HT1080 (cell line): ENCODE data around the gene KCNQ5. TPM values are rescaled to one million over a fixed set of nuclear protein-coding genes. Genes with fewer than 3 reads are reported as not detected.
A peak's percentile ranks its signal among the peaks of the same experiment; 100 is the strongest.

Source experiments
- DNase-seq: peaks from one replicate; pipeline ENCODE4 v3.0.0-alpha.2; 2015; ENCODE audit warnings: low read depth
- total RNA-seq: library from RNA; depleted of rRNA; stranded (reverse); fragments of >200 nt; shearing (Covaris generic); gene quantifications from 2 replicates; pipeline ENCODE4 v1.2.3, GENCODE V29; 2014

Gene KCNQ5
- total RNA-seq, 1 experiment from 2014 or later, result 11.3 TPM

DNA sequence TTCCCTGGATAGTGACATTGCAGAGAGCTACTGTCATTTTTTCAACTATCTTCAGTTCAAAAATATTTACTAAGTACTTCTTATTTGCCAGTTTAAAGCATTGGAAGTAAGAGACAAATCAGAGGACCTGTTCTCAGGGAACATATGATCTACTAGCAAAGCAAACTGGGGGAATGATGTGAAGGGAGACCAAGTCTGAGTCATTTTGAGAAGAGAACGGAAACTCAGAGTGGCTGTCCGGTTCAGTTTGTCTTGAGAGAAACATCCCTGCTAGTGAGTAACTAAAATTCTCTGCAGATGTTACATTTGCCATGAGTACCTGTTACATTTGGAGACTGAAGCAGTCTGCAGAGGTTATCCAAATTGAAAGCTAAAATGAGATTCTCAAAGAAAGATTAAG is 118.3 kb downstream of the KCNQ5 start:
- no peak for DNase-seq

- no peak for DNase-seq
Measured at GRCh38 chr6:72741083-72741482, 119.2 kb downstream of the KCNQ5 start.

DNA sequence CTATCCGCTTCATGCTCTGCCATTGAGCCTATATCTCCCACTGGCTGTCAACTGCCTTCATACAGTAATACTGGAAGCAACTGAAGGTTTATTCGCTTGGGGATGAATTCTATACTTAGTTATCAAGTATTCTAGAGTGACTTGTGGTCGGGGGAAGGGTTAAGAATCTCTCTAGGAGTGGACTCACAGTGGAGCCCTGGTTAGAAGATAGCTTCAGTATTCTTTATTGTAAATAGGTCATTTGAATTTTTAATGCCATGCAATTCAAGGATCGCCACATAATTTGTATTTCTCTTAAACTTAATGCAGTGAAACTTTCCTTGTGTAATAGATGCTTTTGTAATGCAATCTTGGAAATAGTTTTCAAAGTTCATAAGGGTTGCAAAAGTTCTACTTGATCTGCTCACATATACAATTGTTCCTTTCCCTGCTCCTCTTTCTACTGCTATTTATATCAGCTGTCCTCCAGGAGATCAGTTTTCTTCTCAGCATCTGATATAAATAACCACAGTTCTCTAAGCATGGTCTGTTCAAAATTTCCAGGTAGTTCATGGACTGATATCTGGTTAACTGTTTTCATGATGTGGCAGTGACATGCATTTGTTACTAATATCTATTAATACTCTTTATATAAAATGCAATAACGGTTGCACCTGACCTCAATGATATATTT is 120.3 kb downstream of the KCNQ5 start:
- no peak for DNase-seq

GRCh38 chr6:72746276-72746675 is 124.4 kb downstream of the KCNQ5 start:
- DNase-seq, result peak; percentile 36

DNA sequence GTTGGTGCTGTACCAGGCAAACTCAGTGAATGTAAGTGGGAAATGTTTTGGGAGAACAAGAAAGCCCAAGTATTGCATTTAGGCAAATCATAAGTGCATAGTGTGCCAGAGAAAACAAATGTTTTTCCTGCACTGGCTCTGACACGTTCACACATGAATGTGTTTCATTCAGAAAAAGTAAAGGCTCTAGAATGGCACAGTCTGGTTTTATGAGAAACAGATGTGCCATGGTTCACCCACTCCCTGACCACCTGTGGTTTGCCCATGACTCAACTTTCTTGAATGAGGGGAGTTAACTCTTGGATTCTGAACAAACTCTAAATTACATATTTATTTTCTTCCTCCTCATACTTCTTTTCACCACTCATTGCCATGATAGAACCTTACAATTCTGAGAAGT is 126.9 kb downstream of the KCNQ5 start:
- DNase-seq, result peak; percentile 93

DNA sequence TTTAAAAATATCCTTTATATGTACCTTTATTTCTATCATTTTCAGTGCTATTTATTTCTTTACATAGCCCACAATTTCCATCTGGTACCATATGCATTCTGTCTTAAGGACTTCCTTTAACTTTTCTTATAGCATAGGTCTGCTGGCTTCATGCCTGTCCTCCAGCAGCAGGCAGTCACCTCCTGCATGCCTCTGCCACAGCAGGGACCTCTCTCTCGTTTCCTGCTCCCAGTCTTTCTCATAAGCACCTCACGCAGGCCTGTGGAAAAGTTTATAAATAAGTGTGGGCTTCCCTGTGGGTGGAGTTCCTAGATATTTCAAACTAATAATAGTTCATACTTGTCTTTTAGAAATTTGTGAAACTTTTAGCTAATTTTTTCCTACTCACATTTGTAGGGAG is 133.9 kb downstream of the KCNQ5 start:
- DNase-seq, result no peak

DNA sequence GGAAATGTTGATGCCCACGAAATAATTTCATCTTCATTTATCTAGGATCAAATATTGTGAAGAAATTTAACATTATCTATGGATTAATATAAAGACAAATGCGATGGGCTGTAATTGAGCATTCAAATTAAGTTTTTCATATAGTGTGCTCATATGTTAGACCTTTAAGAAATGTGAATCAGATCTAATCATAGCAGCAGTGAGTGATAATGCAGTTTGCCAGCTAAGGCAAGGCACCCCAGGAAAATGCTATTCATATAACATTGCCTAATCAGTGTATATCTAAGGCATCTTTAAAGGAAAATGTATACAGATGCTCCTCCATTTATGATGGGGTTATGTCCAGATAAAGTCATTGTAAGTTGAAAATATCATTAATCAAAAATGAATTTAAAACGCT is 135.2 kb downstream of the KCNQ5 start:
- DNase-seq, result no peak

- no peak for DNase-seq
Measured at GRCh38 chr6:72757926-72758325, 136.1 kb downstream of the KCNQ5 start.

DNA sequence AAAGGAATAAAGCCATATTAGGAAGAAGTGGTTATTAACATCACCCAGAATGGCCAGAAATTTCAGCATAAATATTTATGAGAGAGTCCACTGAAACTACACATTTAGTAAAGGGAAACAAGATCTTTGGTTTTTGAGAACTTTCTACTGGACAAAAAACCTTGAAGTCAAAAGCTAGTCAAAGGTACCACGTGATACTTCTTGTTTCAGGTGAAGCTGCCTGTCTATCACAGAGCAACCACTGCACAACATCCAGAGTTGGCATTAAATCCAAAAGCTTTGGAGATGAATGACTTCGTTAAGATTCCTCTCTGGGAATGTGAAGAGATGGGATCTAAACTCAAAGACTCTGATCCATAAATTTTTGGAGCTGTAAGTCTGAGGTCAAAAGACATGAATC is 137.0 kb downstream of the KCNQ5 start:
- no peak for DNase-seq

GRCh38 chr6:72760114-72760793 is 138.4 kb downstream of the KCNQ5 start:
- no peak for DNase-seq

DNA sequence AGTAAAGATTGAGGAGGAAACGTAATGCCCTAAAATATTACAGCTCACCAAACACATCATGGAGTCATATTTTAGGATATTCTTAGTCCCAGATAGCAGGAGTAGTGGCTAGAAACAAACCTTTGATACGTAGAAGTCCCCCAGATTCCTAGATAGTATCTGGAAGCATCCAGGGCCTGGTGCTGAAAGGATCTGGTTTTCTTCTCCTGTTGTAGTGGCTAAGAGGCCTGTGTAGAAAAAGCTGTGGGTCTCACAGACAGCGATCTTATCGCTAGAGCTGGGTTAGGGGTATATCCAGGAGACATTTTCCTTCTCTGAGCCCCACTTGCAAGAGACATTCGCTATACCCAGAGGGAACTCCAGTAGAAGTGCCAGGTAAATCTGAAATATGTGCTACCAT is 139.9 kb downstream of the KCNQ5 start:
- DNase-seq, result no peak

GRCh38 chr6:72769459-72770125 is 147.7 kb downstream of the KCNQ5 start:
- DNase-seq, result no peak

DNA sequence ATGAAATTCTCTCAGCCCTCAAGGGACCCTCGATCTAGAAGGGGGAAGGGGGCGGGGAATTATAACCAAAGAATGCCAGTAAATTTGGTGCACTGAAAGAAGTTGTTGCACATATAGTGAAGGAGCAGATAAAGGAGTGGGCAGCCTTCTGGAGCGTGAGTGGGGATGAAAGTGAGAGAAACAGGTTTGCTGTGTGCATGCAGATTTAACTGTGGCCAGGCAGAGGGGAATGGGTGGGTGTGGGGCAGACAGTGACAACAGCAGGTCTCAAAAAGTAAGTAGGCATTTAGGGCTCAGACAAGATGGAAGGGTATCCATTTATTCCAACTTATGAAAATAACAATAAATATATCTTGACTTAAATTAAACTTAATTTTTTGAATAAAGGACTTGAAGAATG is 149.1 kb downstream of the KCNQ5 start:
- DNase-seq, result no peak

- no peak for DNase-seq
Measured at GRCh38 chr6:72776456-72776855, 154.6 kb downstream of the KCNQ5 start.

DNA sequence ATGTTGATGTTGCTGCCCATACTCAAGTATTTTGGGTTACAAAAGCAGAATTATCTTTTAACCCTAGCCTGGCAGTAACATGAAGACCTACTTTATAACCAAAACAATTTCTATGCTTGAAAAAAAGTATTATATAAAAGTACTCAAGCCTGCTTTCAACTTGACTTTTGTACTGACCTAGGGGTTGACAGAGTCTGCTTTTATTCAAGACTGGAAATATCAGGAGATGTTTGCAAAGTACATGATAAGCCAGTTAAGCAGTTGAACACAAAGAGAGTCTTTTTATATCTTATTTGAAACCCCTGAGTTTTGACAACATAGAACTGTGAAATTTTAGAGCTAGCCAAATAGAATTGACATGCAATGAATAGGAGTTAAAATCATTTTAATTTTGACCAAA is 159.8 kb downstream of the KCNQ5 start:
- no peak for DNase-seq

- no peak for DNase-seq
Measured at GRCh38 chr6:72783035-72783434, 161.2 kb downstream of the KCNQ5 start.

DNA sequence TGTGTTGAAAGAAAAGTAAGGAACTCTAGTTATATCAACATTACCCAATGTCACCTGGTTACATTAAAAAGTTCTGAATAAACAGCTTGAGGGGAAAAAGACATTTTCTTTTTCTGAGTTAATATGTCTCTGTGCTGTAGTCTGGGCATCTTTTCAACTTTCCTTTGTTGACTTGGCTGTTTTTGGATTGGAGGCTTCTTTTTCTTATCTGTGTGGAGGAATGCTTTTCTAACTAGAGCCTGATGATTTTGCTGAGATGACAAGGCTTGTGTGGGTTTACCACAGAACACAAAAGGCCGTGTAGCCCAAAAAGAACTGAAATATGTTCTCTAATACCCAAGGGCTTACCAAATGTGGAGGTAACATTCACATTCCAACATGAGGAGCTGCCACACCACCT is 161.8 kb downstream of the KCNQ5 start:
- no peak for DNase-seq

GRCh38 chr6:72784071-72784470 is 162.2 kb downstream of the KCNQ5 start:
- peak; percentile 41 for DNase-seq

- peak; percentile 89 for DNase-seq
Measured at GRCh38 chr6:72784581-72784980, 162.7 kb downstream of the KCNQ5 start.

DNA sequence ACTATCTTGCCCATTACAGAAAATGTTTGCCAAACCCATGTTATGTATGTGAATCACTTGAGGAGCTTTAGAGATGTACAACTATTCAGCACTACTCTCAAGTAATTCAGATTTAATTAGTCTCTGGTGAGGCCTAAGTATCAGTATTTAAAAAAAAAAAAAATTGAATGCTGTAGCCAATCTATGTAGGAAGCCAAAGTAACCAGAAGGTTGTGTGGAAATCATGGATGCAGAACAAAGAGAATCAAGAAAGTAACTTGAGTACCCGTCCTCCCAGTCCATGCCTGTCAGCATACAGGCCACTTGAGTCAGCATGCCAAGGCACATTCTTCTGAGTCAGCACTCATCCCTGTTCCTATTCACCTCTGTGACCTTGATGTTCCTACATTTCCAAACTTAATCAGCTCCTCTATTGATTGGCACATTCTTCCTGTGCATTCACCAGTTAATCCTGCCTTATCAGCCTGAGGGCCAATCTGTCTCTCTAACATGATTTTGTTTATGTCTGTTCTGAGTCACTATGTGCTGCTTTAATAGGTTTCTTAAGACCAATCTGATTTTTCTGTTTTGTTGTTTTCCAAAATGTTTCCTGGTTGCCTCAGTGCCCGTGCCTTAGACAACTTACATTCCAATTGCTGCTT is 165.6 kb downstream of the KCNQ5 start:
- peak; percentile 84 for DNase-seq

- peak; percentile 64 for DNase-seq
Measured at GRCh38 chr6:72788188-72788587, 166.3 kb downstream of the KCNQ5 start.

DNA sequence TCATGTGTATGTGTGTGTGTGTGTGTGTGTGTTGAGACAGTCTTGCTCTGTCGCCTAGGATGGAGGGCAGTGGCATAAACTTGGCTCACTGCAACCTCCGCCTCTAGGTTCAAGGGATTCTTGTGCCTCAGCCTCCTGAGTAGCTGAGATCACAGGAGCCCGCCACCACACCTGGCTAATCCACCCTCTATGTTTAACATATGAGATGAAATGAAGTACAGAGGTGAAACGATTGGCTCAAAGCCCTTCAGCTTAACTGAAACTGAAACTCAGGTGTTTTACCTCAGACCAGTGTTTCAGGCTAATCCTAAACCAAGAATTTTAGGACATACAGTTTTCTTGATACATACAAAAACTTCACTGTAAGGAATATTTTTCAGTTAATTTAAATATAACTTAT is 167.3 kb downstream of the KCNQ5 start:
- no peak for DNase-seq
